Muscle layer of colon (tissue), 2 donors: ENCODE measurements around the gene KBTBD2.
A peak's percentile ranks its signal among the peaks of the same experiment; 100 is the strongest.
"Not testable (repeated sequence)": the region's sequence is repeated elsewhere in the genome, so short reads cannot be mapped to it uniquely, and the experiment has no call there.

Source experiments
- H3K27ac ChIP-seq: one replicate; pipeline ENCODE4 v1.7.0; 2013; ENCODE audit warnings: low read depth, mild to moderate bottlenecking, low read length, moderate library complexity
- H3K27me3 ChIP-seq, 2 donors: one replicate each; pipeline ENCODE4 v1.7.0; 2013; ENCODE audit warnings: low read length in 2 of 2, mild to moderate bottlenecking in 2 of 2; ENCODE audit not compliant: insufficient read depth in 2 of 2, control insufficient read depth in 1 of 2
- H3K36me3 ChIP-seq: one replicate; pipeline ENCODE4 v1.7.0; 2013; ENCODE audit warnings: mild to moderate bottlenecking, low read length; ENCODE audit not compliant: insufficient read depth
- H3K4me1 ChIP-seq: one replicate; pipeline ENCODE4 v1.7.0; 2013; ENCODE audit warnings: mild to moderate bottlenecking, low read length; ENCODE audit not compliant: insufficient read depth
- H3K4me3 ChIP-seq, 2 donors: one replicate each; pipeline ENCODE4 v1.7.0; 2013; ENCODE audit warnings: low read length in 2 of 2, low read depth in 1 of 2, mild to moderate bottlenecking in 1 of 2, moderate library complexity in 1 of 2
- H3K9ac ChIP-seq: one replicate; pipeline ENCODE4 v1.7.0; 2013; ENCODE audit warnings: low read length
- H3K9me3 ChIP-seq: one replicate; pipeline ENCODE4 v1.7.0; 2013; ENCODE audit warnings: mild to moderate bottlenecking, low read length
- donor health status: abdominal sarcoma.
- donor health status: Adenocarcinoma of cecum.

KBTBD2 gene

GRCh38 chr7:32892521-32893206 lies 1.1 kb upstream of the KBTBD2 start:
- Histone ChIP-seq H3K9me3 (no peaks in the 10 kb centered on the region), H3K4me1 (peaks cover 15% of the 10 kb centered on the region), H3K9ac (peak overlapping the region; percentile 88)

GRCh38 chr7:32891800-32892520 lies 400 bp upstream of the KBTBD2 start:
- Histone ChIP-seq H3K27me3 (no peaks in the 10 kb centered on the region), H3K4me3 (peak overlapping the region; percentile 79 to 80), H3K9ac (peak overlapping the region; percentile 88), H3K27ac (peak overlapping the region; percentile 99), H3K4me1 (peaks cover 15% of the 10 kb centered on the region), H3K36me3 (no peaks in the 10 kb centered on the region), H3K9me3 (no peaks in the 10 kb centered on the region)

More at GRCh38 chr7:32892521-32893206, 1.1 kb upstream of the KBTBD2 start:
- Histone ChIP-seq H3K27me3 (no peaks in the 10 kb centered on the region), H3K4me3 (peak overlapping the region; percentile 44 to 79), H3K27ac (peak overlapping the region; percentile 99), H3K36me3 (no peaks in the 10 kb centered on the region)

- H3K4me3 ChIP-seq, result peak overlapping the region; percentile 81 to 86
- peak overlapping the region; percentile 97 for H3K27ac ChIP-seq
- no peaks in the 10 kb centered on the region for H3K27me3 ChIP-seq
- peak overlapping the region; percentile 98 for H3K9ac ChIP-seq
- peaks cover 15% of the 10 kb centered on the region for H3K4me1 ChIP-seq
- no peaks in the 10 kb centered on the region for H3K36me3 ChIP-seq
- no peaks in the 10 kb centered on the region for H3K9me3 ChIP-seq
These were observed 842 bp downstream of the KBTBD2 start for GRCh38 chr7:32890793-32891042.

- Histone ChIP-seq H3K4me3 (peak overlapping the region; percentile 81 to 86), H3K27ac (peak overlapping the region; percentile 97), H3K27me3 (no peaks in the 10 kb centered on the region), H3K9ac (peak overlapping the region; percentile 98), H3K9me3 (no peaks in the 10 kb centered on the region), H3K36me3 (no peaks in the 10 kb centered on the region), H3K4me1 (peaks cover 15% of the 10 kb centered on the region)
These were observed 1.4 kb downstream of the KBTBD2 start for GRCh38 chr7:32890010-32890792.

GRCh38 chr7:32888505-32888904 lies 3.1 kb downstream of the KBTBD2 start:
- Histone ChIP-seq H3K27ac (no peak overlapping the region), H3K36me3 (no peaks in the 10 kb centered on the region), H3K4me3 (no peak overlapping the region), H3K4me1 (peaks cover 16% of the 10 kb centered on the region), H3K9me3 (no peaks in the 10 kb centered on the region), H3K9ac (no peak overlapping the region), H3K27me3 (no peaks in the 10 kb centered on the region)

GRCh38 chr7:32887395-32887794 lies 4.2 kb downstream of the KBTBD2 start:
- Histone ChIP-seq H3K9me3 (no peaks in the 10 kb centered on the region), H3K4me1 (peaks cover 9% of the 10 kb centered on the region), H3K36me3 (no peaks in the 10 kb centered on the region), H3K27me3 (no peaks in the 10 kb centered on the region), H3K9ac (no peak overlapping the region), H3K27ac (no peak overlapping the region), H3K4me3 (no peak overlapping the region)

GRCh38 chr7:32881074-32881982 lies 10.2 kb downstream of the KBTBD2 start:
- no peaks in the 10 kb centered on the region for H3K9me3 ChIP-seq
- H3K27me3 ChIP-seq, result no peaks in the 10 kb centered on the region
- H3K36me3 ChIP-seq, result no peaks in the 10 kb centered on the region
- no peak overlapping the region for H3K27ac ChIP-seq
- H3K4me3 ChIP-seq, result no peak overlapping the region
- H3K4me1 ChIP-seq, result peaks cover 34% of the 10 kb centered on the region
- no peak overlapping the region for H3K9ac ChIP-seq

GRCh38 chr7:32879460-32879859 lies 12.1 kb downstream of the KBTBD2 start:
- Histone ChIP-seq H3K4me3 (no peak overlapping the region), H3K36me3 (no peaks in the 10 kb centered on the region), H3K4me1 (peaks cover 34% of the 10 kb centered on the region), H3K9ac (no peak overlapping the region), H3K9me3 (no peaks in the 10 kb centered on the region), H3K27me3 (no peaks in the 10 kb centered on the region), H3K27ac (no peak overlapping the region)

- H3K27me3 ChIP-seq, H3K9me3 ChIP-seq, H3K36me3 ChIP-seq, H3K27ac ChIP-seq, H3K4me3 ChIP-seq, H3K9ac ChIP-seq: not testable (repeated sequence)
- H3K4me1 ChIP-seq, result peaks cover 25% of the 10 kb centered on the region
These were observed 13.5 kb downstream of the KBTBD2 start for GRCh38 chr7:32878023-32878422.

- Histone ChIP-seq H3K36me3 (peaks cover 30% of the 10 kb centered on the region), H3K27me3 (no peaks in the 10 kb centered on the region), H3K4me3 (no peak overlapping the region), H3K27ac (no peak overlapping the region), H3K9ac (no peak overlapping the region), H3K9me3 (no peaks in the 10 kb centered on the region), H3K4me1 (peaks cover 10% of the 10 kb centered on the region)
These were observed 19.1 kb downstream of the KBTBD2 start for GRCh38 chr7:32872421-32872820.
